T-helper 1 cell treated with Interleukin-12 subunit alpha and Interleukin-12 subunit beta and Interleukin-4 antibody, amounts not matched to agents 30 μg/mL and 1 μg/mL, for 36 hours (primary cell): ENCODE measurements around the gene LPAR6.

Source experiments
- H3K27ac Mint-ChIP-seq: one replicate; pipeline ENCODE4 v1.8.0; 2021; ENCODE audit warnings: mild to moderate bottlenecking, mixed read lengths
- H3K27me3 Mint-ChIP-seq: one replicate; pipeline ENCODE4 v1.8.0; 2021; ENCODE audit warnings: low read depth, mixed read lengths
- H3K36me3 Mint-ChIP-seq: one replicate; pipeline ENCODE4 v1.8.0; 2021; ENCODE audit warnings: low read depth, mixed read lengths
- H3K4me1 Mint-ChIP-seq: one replicate; pipeline ENCODE4 v1.8.0; 2021; ENCODE audit warnings: low read depth, mixed read lengths
- H3K4me3 Mint-ChIP-seq: one replicate; pipeline ENCODE4 v1.8.0; 2021; ENCODE audit warnings: mild to moderate bottlenecking, moderate library complexity, mixed read lengths
- H3K9me3 Mint-ChIP-seq: one replicate; pipeline ENCODE4 v1.8.0; 2021; ENCODE audit warnings: mixed read lengths

LPAR6 gene

GRCh38 chr13:48370815-48371214, 42.1 kb downstream of the LPAR6 start:
- Mint-ChIP-seq H3K27ac (no peak overlapping the region), H3K27me3 (no peaks in the 10 kb centered on the region), H3K9me3 (peaks cover 4% of the 10 kb centered on the region), H3K36me3 (peaks cover 28% of the 10 kb centered on the region), H3K4me3 (no peak overlapping the region), H3K4me1 (no peaks in the 10 kb centered on the region)

- Mint-ChIP-seq H3K4me1 (no peaks in the 10 kb centered on the region), H3K4me3 (no peak overlapping the region), H3K27ac (no peak overlapping the region), H3K36me3 (peaks cover 25% of the 10 kb centered on the region), H3K27me3 (no peaks in the 10 kb centered on the region), H3K9me3 (peaks cover 4% of the 10 kb centered on the region)
These were observed 42.9 kb downstream of the LPAR6 start for GRCh38 chr13:48369988-48370387.
